Measurements from ENCODE around the gene HSFX4.
"Not testable (repeated sequence)": the region's sequence is repeated elsewhere in the genome, so short reads cannot be mapped to it uniquely, and the experiment has no call there.

The HSFX4 gene, protein sequence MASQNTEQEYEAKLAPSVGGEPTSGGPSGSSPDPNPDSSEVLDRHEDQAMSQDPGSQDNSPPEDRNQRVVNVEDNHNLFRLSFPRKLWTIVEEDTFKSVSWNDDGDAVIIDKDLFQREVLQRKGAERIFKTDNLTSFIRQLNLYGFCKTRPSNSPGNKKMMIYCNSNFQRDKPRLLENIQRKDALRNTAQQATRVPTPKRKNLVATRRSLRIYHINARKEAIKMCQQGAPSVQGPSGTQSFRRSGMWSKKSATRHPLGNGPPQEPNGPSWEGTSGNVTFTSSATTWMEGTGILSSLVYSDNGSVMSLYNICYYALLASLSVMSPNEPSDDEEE

GRCh38 chrX:149929400-149929799 is at the start of gene HSFX4:
HSFX4 (plus strand) TSS chrX:149929573; CDS start chrX:149929645, 72 bp downstream.
- DNase-seq: not testable (repeated sequence)

DNA sequence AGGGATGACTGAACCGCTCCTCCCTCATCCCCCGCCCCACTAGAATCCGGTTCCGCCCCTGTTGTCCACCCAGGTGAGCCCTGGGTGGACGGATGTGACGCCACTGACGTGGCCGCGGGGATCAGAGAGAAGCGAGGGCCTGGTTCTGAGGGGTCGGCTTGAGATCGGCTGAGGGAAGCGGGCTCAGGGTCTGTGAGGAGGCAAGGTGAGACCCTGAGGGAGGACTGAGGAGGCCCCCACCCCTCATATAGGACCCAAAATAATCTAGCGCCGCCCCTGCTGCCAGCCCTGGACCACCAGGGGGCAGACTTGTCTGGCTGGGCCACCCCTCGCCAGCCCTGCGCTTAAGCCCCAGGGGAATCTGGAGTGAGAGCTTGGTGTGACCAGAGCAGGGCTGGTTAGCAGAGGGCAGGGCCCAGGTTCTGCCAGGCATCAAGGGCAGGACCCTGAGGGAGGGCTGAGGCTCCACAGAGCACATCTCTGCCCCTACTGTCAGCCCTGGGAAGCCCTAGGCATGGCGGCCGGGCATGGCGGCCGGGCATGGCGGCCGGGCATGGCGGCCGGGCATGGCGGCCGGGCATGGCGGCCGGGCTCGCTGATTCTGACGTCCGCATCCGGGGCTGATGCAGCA is 48.2 kb upstream of the HSFX4 start, which contains the start of gene MAGEA8:
Gene MAGEA8 (plus strand): TSS at position 103 of the 631 bp plus-strand sequence. CDS start 3,090 bp downstream, outside the sequence.
- no peak for DNase-seq

- DNase-seq: not testable (repeated sequence)
These were observed 38.5 kb upstream of the HSFX4 start for GRCh38 chrX:149890828-149891227.

DNA sequence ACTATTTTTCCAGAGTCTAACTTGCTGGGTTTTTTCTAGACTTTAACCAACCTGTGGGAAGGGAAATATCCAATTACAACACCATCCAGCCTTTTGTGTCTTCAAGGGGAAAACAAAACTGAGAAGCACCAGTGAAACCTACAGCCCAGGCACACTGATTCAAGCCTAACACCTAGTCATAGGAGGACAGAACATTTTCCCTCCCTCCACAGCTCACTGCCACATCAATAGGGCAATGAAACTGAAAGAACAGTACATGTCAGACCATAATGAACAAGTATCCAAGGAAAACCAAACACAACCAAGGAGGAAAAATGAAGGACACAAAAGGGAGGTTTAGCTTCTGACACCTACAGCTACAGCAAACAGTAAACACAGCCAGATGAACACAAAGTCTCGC is 30.8 kb upstream of the HSFX4 start:
- DNase-seq: no peak

- no peak for DNase-seq
These were observed 25.3 kb upstream of the HSFX4 start for GRCh38 chrX:149903889-149904748.

DNA sequence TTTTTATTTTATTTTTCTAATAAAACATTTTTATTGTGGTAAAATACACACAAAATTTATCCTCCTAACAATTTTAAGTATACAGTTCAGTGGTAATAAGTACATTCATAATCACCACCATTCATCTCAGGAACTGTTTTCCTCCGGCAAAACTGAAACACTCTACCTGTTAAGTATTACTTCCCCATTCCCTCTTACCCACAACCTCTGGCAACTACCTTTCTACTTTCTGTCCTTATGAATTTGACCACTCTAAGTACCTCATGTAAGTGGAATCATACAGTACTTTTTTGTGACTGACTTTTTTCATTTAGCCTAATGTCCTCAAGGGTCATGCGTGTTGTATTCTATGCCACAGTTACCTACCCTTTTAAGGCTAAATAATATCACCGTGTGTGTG is 21.1 kb upstream of the HSFX4 start:
- DNase-seq: no peak

DNA sequence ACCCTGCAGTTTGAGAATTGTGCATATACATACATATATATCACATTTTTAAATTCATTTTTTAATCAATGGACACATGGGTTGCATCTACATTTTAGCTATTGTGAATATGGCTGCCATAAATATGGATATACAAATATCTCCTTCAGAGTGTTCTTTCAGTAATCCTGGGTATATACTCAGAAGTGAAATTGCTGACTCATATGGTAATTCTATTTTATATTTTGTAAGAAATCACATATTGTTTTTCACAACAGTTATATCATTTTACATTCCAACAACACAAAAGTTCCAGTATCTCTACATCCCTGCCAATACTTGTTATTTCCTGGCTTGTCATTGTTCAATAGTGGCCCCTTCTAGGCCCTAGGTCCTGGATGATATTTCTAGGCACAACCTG is 20.6 kb upstream of the HSFX4 start:
- no peak for DNase-seq

DNA sequence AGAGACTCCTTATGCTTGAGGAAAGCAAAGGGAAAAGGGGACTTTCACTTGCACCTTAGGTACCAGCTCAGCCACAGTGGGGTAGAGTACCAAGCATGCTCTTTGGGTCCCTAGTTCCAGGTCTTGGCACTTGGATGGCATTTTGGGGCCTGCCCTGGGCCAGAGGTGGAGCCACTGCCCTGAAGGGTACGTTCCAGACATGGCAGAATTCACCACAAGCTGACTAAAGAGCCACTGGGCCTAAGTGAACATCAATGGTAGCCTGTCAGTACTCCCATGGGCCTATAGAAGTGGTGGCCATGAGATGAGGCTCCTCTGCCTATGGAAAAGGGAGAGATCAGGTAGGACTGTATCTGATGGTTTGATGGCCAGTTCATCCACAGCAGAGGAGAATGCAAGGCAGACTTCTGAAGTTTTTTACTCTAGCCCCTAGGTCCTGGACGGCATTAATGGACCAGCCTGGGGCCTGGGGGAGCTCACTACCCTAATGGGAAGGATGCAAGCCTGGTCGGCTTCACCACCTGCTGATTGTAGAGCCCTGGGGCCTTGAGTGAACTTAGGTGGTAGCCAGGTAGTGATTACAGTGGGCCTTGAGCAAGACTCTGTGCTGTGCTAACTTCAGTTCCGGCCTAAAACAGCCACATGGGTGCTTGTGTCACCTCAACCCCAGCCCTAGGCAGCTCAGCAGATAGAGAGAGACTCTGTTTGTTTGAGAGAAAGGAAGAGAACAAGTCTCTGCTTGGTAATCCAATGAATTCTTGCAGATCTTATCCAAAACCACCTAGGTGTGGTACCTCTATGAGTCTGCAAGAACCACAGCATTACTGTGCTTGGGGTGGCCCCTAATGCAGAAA is 19.8 kb upstream of the HSFX4 start:
- no peak for DNase-seq

DNA sequence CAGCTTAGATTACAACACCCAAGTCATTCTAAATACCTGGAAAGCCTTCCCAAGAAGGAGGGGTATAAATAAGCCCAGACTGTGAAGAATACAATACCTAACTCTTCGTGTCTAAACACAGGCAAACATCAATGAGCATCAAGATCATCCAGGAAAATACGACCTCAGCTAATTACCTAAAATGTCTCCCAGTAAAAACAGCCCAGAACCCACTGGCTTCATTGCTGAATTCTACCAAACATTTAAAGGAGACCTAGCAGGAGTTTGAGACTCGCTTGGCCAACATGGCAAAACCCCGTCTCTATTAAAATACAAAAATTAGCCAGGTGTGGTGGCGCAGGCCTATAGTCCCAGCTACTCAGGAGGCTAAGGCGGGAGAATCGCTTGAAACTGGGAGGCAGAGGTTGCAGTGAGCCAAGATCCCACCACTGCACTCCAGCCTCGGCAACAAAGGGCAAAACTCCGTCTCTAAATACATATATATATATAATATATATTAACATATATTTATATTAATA is 19.1 kb upstream of the HSFX4 start:
- no peak for DNase-seq

DNA sequence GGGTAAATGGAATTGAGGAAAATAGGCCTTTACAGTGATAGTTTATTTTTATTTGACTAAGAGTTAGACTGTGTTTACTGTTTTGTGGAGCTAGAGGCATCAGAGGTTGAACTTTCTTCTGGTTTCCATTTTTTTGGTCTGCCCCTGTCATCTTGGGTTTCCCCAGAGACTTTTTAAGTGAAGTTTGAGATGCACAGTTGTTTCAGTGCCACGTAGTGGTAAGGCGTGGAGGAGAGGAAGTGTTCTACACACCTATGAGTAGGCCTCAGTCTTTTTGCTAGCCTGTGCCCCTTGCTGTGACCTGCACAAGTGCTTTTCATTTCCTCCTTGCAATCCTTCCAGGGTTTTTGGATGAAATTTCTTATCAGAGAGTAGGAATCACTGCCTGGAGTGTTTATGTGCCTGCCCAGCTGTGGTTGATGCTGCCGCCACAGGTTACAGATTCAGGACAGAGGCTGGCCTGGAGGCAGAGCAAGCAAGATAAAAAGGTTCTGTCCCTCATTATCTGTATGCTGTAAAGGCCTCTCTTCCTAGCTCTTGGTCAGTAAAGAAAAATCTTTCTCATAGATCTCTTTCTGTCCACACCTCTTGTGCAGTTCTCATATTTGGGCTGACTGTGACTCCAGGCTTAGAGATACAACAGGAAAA is 12.5 kb upstream of the HSFX4 start:
- DNase-seq: no peak

GRCh38 chrX:149923836-149924235 is 5.5 kb upstream of the HSFX4 start:
- DNase-seq: not testable (repeated sequence)

GRCh38 chrX:149924434-149924833 is 4.9 kb upstream of the HSFX4 start:
- not testable (repeated sequence) for DNase-seq

GRCh38 chrX:149927245-149927963 is 2.0 kb upstream of the HSFX4 start:
- not testable (repeated sequence) for DNase-seq

GRCh38 chrX:149927964-149928258 is 1.5 kb upstream of the HSFX4 start:
- not testable (repeated sequence) for DNase-seq

DNA sequence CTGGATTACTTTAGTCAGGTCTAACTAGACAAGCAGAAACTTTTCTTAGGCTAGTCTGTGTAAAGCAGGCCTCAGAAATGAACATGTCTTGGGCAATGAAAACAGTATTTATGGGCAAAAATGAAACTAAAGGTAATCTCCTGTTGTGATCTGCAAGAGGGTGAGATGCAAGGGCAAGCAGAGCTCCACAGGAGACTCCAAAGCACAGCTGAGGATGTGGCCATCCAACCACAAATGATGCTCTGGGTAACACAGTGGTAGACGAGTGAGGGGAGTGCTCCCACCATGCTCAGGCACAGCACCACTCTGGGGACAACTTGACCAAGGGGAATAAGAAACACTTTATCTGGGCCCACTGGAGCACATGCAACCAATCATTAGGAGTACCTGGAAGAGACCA is 738 bp upstream of the HSFX4 start:
- not testable (repeated sequence) for DNase-seq

GRCh38 chrX:149931355-149931754 is 2.0 kb downstream of the HSFX4 start:
- DNase-seq: not testable (repeated sequence)

DNA sequence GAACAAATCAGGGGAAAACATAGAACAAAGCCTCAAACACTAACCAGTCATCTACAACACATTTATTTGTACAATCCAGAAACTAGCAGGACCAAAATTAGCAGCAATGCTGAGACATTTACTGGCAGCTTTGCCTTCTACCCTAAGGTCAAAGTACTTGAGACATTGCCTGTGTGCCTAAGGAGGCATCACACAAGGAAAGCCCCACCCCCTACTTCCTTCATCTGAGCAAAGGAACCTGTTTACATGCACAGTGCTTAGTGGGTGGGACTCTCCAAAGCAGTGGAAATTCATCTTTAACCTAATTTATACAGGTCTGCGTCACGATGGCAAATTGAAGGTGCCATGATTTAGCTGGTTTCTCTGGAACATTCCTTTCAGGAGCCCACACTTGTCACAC is 2.8 kb downstream of the HSFX4 start:
- DNase-seq: not testable (repeated sequence)

DNA sequence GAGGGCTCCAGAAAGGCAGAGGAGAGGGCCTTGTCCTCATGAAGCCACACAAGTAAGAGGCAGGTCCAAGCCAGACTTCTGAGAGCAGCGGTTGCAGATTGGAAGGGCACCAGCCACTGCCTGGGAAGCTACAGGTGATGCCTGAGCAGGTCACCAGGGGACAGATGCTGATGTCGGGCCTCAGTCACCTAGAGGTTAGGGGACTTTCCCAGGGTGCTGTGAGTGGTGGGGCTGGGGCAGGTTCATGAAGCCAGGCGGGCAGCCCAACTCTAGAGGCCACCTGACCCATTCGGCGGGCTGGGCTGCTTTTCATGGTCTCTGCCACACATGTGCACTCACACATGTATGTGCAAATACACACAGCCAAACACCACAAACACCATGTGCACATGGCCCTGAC is 3.6 kb downstream of the HSFX4 start:
- DNase-seq: not testable (repeated sequence)

GRCh38 chrX:149933547-149933946 is 4.2 kb downstream of the HSFX4 start:
- DNase-seq: not testable (repeated sequence)

DNA sequence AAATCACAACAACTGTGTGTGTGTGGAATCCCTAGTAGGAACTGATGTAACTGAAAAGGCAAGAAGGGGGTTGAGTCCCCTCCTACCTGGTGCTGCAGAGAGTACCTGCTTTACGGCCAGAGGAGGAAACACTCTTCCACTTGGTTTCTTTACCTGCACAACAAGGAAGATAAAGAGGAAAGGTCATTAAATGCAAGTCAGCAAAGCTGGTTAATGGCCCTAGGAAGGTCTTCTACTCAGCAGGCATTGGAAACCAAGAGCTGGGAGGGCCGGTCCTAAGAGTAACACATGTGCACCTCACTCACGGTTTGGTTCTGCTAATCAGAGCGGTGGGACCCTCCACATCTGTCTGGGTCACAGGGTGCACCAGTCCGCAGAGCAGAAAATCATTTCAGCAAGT is 8.0 kb downstream of the HSFX4 start:
- not testable (repeated sequence) for DNase-seq

GRCh38 chrX:149937871-149938426 is 8.6 kb downstream of the HSFX4 start:
- no peak for DNase-seq

All from NCI-H1930 (cell line).